Activated T-helper 1 cell treated with anti-CD3 and anti-CD28 coated beads, Interleukin-2, amount 50 U/mL, for 16 hours (primary cell): ENCODE data around the gene LRPAP1.
"Not testable (repeated sequence)": the region's sequence is repeated elsewhere in the genome, so short reads cannot be mapped to it uniquely, and the experiment has no call there.

ENCODE experiments used
- DNase-seq, 2 donors: peaks; one replicate each; pipeline ENCODE4 v3.0.0-alpha.2; 2020; ENCODE audit warnings: low read depth in 1 of 2, low spot score in 1 of 2

Gene LRPAP1

GRCh38 chr4:3463556-3464348 lies 68.5 kb downstream of the LRPAP1 start:
- DNase-seq: no peak

- no peak for DNase-seq
These were observed 69.3 kb downstream of the LRPAP1 start, which contains the start of gene DOK7 for GRCh38 chr4:3462790-3463415. Gene DOK7, plus strand, starts transcription at chr4:3463306. Its CDS starts 70 bp downstream, at chr4:3463376.

DNA sequence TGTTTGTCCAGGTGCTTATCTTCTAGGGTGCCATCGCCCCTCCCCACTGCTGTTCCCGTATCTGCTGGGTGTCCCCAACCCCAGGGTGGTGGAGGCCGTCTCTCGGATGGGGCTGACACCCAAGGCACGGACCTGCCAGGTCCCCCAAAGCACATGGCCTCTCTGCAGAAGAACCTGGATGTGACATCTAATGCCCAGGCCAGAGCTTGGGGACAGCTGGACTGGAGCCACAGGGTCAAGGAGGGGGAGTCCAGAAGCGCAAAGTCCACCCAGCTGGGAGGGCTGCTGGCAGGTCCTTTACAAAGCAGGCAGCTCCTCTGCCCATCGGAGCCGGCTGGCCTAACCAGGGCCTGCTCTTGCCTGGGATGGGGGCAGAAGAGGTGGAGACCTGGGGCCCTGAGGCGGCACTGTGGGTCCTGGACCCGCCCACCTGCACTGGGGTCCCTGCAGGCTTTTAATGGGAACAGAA lies 69.9 kb downstream of the LRPAP1 start:
- no peak for DNase-seq

DNA sequence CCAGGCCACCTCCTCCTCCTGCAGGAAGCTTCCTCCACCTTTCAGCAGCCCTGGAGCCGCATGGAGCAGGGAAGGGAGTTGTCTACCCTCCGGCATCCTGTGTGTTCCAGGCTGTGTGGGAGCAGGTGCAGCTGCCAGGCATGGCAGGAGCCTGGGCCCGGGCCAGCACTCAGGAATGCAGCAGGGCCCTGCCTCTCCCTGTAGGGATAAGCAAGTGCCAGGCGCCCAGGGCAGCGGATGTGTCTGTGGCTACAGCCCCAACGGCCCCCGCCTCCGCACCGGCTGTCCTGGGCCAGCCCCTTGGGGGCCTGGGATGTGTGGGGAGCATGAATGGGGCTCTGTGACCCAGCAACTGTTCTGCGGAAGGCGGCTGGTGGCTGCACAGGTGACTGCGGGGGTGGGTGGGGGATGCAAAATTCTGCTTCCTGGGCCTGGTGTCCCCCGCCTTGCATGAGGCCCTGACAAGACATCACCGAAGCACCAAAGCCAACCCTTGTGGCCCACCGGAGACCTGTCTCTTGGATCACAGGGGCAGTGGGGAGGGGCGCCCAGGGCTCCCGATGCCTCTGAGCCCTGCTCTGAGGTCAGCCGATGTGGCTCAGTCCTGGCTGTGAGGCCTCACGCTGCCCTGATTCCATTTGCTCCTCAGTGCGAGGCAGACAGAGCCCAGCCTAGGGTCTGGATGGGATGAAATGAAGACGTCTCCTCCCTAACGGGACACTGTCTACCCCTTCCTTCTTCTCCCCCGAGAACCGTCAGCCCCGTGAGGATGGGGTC lies 70.5 kb downstream of the LRPAP1 start:
- DNase-seq: no peak

GRCh38 chr4:3460926-3461325 lies 71.3 kb downstream of the LRPAP1 start:
- no peak for DNase-seq

GRCh38 chr4:3459156-3459555 lies 73.1 kb downstream of the LRPAP1 start:
- DNase-seq: not testable (repeated sequence)

DNA sequence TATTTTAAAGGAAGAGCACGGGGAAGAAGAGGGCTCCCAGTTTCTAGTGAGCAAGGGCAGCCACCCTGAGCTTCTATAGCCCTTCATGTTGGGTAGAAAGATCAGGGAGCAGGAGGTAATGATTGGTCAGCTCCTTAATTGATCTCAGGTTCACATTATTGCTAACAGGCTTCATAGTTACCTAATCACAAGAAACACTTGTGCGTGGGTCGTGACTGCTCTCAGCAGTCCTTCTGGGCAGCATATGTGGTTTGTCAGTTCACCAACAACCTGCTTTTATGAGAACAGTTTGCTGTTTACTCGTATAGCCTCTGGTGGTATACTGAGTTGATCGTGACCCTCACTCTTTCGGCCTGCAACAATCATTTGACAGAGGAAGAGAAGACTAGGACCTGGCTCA lies 73.9 kb downstream of the LRPAP1 start:
- DNase-seq: no peak

DNA sequence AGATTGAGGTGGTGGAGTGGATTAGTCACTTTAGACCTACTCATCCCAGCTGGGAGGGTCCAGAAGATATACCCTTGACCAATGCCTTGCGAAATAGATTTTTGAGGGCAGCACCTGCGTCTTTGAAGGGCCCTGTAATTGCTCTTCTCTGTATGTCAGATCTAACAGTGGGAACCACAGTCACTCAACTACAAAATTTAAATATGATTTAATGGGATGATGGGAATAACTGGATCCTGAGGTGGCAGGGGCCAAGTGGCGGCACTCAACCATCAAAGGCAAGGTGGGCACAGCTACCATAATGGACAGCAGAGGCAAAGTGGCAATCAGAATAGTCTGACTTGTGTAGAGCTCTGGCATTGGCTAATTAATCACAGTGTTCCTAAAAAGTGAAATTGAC lies 76.6 kb downstream of the LRPAP1 start:
- not testable (repeated sequence) for DNase-seq
